ENCODE data around the gene PIGQ. TPM values are rescaled to one million over a fixed set of nuclear protein-coding genes. Genes with fewer than 3 reads are reported as not detected.

PIGQ gene
- total RNA-seq, 1 donor from 2014 or later, result 68.9 TPM

DNA sequence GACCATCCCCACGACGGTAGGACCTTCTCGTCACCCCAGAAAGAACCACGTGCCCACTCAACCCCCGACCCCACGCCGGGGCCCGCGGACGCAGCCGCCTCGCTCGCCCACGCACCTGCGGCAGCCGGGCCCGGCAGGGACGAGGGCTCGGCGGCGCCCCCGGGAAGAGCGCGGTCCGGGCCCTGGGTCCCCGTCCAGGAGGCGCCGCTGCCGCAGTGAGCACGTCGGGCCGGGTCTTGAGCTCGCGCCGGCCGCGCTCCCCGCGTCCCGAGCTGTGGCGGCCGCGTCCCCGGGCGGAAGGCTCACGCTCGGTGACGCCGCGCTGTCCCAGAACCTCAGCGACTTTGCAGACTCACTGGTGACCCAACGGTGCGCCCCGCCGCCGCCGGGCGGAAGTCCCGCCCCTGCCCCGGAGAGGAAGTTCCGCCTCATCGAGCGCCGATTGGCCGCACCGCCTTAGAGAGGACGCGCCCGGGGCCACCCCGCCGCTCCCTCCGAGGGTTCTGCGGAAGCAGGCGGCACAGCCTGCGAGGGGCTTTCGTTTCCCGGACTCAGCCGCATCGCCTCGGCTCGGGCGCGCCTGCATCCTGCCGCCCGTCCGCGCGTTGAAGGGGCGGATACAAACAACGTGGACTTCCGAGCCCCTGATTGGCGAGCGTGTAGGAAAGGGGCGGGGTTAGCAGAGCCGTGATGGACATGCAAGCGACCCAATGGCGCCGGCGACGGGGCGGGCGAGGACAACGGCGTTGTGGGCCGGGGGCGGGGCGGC, 19.3 kb downstream of the PIGQ start:
- no peaks in the 10 kb centered on the region for H3K36me3 ChIP-seq
- peak overlapping the region; percentile 98 for H3K27ac ChIP-seq
- peak; percentile 97 for DNase-seq
- intact Hi-C loops (cut with DNase I), result no loop called here
- H3K9me3 ChIP-seq, result no peaks in the 10 kb centered on the region
- peak; percentile 89 to 90 for ATAC-seq
- peaks cover 59% of the 10 kb centered on the region for H3K4me1 ChIP-seq
- peak overlapping the region; percentile 81 for H3K4me3 ChIP-seq
- TF ChIP-seq, protein P1, sequence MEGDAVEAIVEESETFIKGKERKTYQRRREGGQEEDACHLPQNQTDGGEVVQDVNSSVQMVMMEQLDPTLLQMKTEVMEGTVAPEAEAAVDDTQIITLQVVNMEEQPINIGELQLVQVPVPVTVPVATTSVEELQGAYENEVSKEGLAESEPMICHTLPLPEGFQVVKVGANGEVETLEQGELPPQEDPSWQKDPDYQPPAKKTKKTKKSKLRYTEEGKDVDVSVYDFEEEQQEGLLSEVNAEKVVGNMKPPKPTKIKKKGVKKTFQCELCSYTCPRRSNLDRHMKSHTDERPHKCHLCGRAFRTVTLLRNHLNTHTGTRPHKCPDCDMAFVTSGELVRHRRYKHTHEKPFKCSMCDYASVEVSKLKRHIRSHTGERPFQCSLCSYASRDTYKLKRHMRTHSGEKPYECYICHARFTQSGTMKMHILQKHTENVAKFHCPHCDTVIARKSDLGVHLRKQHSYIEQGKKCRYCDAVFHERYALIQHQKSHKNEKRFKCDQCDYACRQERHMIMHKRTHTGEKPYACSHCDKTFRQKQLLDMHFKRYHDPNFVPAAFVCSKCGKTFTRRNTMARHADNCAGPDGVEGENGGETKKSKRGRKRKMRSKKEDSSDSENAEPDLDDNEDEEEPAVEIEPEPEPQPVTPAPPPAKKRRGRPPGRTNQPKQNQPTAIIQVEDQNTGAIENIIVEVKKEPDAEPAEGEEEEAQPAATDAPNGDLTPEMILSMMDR (IDR thresholded peaks at IDR 0.05), result no peak
- no peaks in the 10 kb centered on the region for H3K27me3 ChIP-seq (ENCODE audit: low read depth)

DNA sequence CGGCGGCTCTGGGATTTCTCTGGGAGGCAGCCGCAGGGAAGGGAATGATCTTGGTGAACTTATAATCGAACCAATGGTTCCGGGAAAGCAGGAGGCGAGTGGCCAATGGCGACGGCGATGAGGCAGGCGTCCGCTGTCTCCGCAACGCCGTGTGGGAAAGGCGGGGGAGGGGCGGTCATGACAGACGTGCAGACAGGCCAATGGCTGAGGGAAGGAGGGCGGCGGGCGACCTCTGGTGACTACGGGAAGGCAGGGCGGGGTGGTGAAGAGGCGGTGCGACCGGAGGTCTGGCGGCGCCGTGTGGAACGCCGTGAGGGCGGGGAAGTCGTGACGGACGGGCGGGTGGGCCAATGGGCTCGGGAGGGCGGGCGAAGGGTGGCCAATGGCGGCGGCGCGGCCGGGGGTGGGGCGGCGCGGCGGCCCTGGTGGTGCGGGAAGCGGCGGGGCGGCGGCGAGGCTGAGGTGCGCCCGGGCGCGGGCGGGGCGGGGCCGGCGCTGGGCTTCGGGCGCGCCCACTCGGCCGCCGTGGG, 20.0 kb downstream of the PIGQ start, which contains the start of gene RAB40C:
Gene RAB40C, plus strand, starts transcription at position 409 of the 530 bp plus-strand sequence. CDS start 226 bp downstream, outside the sequence.
- Histone ChIP-seq H3K27ac (peak within 1 kb of the TSS; percentile 98), H3K4me1 (peaks cover 66% of the 10 kb centered on the region)
- intact Hi-C loops (cut with DNase I), result no loop called here

DNA sequence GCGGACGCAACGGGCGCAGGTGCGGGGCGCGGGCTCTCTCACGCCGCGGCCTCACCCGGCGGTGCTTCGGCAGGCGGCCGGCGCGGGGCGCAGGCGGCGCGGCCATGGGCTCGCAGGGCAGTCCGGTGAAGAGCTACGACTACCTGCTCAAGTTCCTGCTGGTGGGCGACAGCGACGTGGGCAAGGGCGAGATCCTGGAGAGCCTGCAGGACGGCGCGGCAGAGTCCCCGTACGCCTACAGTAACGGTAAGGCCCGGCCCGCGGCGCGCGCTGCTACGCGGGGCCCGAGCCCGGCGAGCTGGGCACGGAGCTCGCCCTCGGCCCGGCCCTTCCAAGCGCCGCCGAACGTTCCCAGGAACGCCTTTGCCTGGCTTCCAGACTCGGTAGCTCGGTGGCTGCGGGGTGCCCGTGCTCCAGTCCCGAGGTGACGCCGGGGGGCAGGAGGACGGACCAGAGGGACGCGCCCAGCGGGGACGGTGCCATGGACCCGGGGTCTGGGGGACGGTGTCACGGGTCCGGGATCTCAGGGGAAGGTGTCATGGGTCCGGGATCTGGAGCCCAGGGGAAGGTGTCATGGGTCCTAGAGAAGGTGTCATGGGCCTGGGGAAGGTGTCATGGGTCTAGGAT, 20.5 kb downstream of the PIGQ start:
- DNase-seq, result peak; percentile 75
- TF ChIP-seq, protein P1 (IDR thresholded peaks at IDR 0.05), result no peak
- Histone ChIP-seq H3K4me1 (peaks cover 71% of the 10 kb centered on the region), H3K27me3 (ENCODE audit: low read depth) (no peaks in the 10 kb centered on the region), H3K36me3 (no peaks in the 10 kb centered on the region), H3K27ac (peak overlapping the region; percentile 91), H3K4me3 (peak overlapping the region; percentile 92), H3K9me3 (no peaks in the 10 kb centered on the region)
- no peak for ATAC-seq
- intact Hi-C loops (cut with DNase I), result no loop called here

More for the DNA sequence above, 20.0 kb downstream of the PIGQ start, which contains the start of gene RAB40C:
- DNase-seq (peak; percentile 100), ATAC-seq (peak; percentile 91 to 94)
- TF ChIP-seq, protein P1 (IDR thresholded peaks at IDR 0.05), result peak; percentile 26
- Histone ChIP-seq H3K27me3 (ENCODE audit: low read depth) (no peaks in the 10 kb centered on the region), H3K36me3 (no peaks in the 10 kb centered on the region), H3K4me3 (peak within 1 kb of the TSS; percentile 92), H3K9me3 (no peaks in the 10 kb centered on the region)

DNA sequence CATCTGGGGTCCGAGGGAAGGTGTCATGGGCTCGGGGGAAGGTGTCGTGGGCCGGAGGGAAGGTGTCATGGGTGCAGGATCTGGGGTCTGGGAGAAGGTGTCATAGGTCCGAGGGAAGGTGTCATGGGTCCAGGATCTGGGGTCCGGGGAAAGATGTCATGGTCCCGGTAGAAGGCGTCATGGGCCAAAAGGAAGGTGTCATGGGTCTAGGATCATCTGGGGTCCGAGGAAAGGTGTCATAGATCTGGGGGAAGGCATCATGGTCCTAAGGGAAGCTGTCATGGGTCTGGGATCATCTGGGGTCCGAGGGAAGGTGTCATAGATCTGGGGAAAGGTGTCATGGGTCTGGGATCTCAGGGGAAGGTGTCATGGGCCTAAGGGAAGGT, 21.0 kb downstream of the PIGQ start:
- no peaks in the 10 kb centered on the region for H3K9me3 ChIP-seq
- TF ChIP-seq, protein P1 (IDR thresholded peaks at IDR 0.05), result no peak
- peak overlapping the region; percentile 91 for H3K27ac ChIP-seq
- intact Hi-C loops (cut with DNase I), result no loop called here
- H3K4me3 ChIP-seq, result peak overlapping the region; percentile 92
- ATAC-seq, result no peak
- no peaks in the 10 kb centered on the region for H3K27me3 ChIP-seq (ENCODE audit: low read depth)
- H3K36me3 ChIP-seq, result no peaks in the 10 kb centered on the region
- H3K4me1 ChIP-seq, result peaks cover 71% of the 10 kb centered on the region
- no peak for DNase-seq

DNA sequence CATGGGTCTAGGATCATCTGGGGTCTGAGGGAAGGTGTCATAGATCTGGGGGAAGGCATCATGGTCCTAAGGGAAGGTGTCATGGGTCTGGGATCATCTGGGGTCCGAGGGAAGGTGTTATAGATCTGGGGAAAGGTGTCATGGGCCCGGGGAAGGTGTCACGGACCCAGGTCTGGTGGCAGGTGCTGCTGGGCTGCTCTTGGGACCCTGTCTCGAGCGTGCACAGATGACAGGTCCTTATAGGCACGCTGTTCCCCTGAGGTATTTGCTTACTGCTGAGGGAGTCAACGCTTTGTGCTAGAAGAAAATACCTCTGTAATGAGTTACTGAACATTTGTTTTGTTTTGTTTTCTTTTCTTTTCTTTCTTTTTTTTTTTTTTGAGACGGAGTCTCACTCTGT, 21.5 kb downstream of the PIGQ start:
- Histone ChIP-seq H3K4me1 (peaks cover 75% of the 10 kb centered on the region), H3K9me3 (no peaks in the 10 kb centered on the region), H3K27ac (peak overlapping the region; percentile 91), H3K27me3 (ENCODE audit: low read depth) (no peaks in the 10 kb centered on the region), H3K36me3 (peaks cover under 1% of the 10 kb centered on the region), H3K4me3 (peak overlapping the region; percentile 92)
- intact Hi-C loops (cut with DNase I), result no loop called here
- TF ChIP-seq, protein P1 (IDR thresholded peaks at IDR 0.05), result no peak
- DNase-seq (peak; percentile 47), ATAC-seq (no peak)

All from lower lobe of right lung (tissue), 2 donors.